ENCODE measurements around the gene NEO1.

NEO1 gene

DNA sequence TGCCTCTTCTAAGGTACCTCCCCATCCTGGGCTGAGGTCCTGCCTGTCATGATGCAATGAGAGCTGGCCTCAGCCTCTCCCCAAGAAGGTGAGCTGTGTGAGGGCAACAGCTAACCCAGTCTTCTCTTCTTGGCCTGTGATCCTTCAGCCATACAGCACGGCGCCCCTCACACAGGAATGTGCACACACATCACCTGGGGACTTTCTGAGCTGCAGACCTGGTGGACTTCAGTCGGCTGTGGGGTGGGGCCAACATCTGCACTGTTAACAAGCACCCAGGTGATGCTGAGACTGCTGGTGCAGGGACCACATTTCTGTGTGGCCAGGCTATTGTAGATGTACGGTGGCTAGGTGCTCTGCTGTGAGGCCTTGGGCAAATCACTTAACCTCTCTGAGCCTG lies 302.0 kb downstream of the NEO1 start:
- DNase-seq (ENCODE audit: low read depth, low spot score): no peak

All from activated CD4-positive, CD25-positive, alpha-beta regulatory T cell treated with anti-CD3 and anti-CD28 coated beads, Interleukin-2, amount 50 U/mL, for 16 hours (primary cell).